GM19452 (cell line): Measurements from ENCODE around the gene OR6N1.

Experiments
- ATAC-seq: cut with Tn5 transposase; IDR thresholded peaks from one replicate; pipeline ENCODE4 v1.9.1; 2021; ENCODE audit not compliant: unreplicated experiment

The OR6N1 gene

DNA sequence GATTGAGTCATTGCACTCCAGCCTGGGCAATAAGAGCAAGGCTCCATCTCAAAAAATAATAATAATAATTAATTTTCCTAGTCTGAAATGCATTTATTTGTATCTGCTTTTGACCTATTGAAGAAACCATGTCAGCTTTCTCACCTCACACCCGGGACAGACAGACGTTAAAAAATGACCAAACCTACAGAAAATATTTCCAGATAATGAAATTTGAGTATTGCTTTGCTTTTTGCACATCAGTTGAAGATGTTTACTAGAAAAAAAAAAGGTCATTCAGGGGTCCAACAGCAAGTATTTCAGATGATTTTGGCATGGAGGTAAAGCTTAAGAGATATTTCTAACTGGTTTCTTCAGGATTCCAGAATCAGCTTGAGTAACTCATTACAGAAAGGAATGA is 17.6 kb downstream of the OR6N1 start, which contains the start of gene OR6K6:
Gene OR6K6, plus strand, starts transcription at position 301 of the 400 bp plus-strand sequence. CDS start 168 bp downstream, outside the sequence.
- no peak for ATAC-seq

DNA sequence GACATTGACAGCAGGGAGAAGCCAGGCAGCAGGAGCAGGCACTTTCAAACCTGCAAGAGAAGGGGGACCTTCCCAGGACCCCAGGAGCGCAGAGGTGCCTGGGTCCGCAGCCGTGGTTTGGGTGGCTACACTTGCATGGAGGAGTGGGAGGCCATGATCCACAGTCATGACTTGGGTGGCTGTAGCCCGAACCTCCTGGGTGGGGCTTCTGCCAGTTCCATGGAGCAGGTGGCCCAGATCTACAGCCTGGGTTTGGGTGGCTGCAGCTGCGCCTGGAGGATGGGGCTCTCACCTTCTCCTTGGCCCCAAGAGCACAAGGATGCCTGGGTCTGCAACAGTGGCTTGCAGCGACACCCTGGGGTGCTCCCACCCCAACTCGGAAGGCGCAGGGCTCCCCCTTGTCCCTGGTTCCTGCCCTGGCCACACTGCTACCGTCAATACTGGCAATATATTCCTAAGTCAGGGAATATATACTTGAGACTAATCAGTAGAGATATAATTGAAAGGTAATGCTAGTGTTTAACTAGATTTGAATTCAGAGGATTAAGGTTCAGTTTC is 19.8 kb downstream of the OR6N1 start:
- ATAC-seq: no peak

DNA sequence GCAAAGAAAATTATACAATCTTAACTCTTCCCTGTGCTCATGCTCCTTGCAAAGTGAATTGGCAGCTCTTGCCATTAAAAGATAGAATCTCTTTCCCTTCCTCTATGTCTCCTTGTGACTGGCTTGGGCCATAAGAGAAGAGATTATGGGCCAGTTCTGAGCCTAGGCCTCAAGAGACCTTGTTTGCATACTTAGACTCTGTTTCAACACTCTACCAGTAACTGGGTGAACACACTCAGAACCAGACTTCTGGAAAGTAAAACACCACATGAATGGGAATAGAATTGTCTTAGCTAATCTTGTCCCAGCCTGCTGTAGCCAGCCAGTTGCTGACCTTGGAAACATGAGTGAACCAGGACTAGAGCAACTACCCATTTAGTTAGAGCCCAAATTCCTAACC is 36.1 kb downstream of the OR6N1 start:
- no peak for ATAC-seq

DNA sequence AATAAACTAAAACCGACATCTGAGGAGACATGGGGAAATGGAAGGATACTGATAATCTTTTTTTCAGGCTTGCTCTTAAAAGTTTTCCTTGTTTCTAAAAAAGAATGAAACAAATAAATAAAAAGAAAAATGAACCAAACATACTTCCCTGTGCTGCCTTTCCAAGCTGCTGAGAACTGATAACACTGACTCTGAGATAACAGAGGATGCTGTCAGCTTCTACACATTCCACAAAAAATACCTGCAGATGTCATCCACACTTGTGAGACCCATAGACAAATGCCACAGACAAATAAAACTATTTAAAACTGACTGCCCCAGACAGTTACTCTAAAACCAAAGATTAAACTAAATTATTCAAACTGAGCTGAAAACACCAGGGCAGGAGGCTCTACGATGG is 39.5 kb downstream of the OR6N1 start:
- no peak for ATAC-seq

DNA sequence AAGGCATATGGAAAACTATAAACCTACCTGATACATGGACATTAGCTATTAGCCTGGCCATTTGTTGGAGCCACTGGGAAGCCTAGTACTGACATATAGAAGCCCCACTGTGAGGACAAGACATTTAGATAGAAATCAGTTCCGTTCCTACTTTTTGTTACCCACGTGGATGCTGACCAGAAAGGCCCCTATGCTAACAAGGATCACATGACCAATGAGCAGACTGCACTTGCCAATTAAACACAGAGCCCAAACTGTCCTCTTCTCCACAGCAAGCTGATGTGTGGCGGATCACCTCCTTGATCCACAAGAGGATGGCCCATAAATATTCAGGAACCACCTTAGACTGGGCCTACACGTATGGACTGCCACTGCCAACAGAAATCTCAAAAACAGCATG is 40.3 kb downstream of the OR6N1 start:
- no peak for ATAC-seq

DNA sequence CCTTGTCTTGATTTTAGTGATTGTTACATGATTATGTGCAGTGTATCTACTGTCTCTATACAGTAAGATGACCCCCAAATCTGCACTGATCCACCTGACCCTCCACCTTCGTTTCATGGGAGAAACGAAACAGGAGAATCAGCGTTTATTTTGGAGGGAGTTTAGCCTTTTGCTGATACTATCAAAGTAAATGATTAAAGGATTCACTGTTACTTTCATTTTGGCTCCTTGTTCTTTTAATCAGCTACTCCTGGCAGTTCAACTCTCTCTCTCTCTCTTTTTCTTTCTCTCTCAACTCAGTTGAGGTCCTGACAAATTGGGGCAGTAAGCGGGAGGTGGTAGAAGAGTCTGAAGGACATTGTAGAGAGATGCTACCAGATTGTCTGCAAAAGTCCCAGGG is 41.5 kb downstream of the OR6N1 start:
- ATAC-seq: no peak

DNA sequence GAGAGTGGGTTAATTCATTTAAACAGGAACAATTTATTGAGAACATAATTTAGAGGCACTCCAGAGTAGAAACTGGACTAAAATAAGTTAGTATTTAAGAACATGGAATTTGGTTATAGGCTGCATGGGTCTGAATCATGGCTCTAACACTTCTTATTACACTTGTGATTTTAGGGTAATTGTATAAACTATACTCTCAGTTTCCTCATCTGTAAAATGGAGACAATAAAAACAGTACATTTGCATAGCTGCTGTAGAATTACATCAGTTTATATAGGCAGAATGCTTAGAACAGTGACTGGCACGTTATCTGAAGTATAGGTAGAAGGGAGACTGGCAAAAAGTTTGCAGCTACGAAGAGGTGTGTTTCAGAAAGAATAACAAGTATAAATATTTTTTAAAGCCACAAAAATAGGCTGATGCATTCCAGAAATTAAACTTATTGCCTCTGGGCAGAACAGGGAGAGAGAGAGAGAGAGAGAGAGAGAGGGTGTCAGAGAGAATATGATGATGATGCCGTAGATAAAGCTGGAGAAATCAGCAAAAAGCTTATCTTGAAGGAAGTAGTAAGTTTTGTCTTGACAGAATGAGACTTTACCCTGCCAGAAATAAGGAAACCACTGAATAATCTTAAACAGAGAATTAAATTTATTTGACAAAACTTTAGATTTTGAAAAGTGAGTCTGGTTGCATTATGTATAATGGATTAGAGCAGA is 43.3 kb downstream of the OR6N1 start:
- ATAC-seq: no peak

DNA sequence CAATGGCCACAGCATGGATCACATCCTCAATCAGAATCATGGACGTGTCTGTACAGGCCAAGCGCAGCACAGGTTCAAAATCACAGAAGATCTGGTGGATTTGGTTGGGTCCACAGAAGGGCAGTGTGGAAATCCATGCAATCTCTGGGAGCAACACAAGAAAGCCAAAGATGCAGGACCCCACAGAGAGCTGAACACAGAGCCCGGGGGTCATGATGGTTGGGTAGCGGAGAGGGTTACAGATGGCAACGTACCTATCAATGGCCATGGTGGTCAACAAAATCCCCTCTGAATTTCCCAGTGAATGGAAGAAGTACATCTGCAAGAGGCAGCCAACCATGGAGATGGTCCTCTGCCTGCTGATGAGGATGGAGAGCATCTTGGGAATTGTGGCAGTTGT is 47.6 kb downstream of the OR6N1 start:
- no peak for ATAC-seq

DNA sequence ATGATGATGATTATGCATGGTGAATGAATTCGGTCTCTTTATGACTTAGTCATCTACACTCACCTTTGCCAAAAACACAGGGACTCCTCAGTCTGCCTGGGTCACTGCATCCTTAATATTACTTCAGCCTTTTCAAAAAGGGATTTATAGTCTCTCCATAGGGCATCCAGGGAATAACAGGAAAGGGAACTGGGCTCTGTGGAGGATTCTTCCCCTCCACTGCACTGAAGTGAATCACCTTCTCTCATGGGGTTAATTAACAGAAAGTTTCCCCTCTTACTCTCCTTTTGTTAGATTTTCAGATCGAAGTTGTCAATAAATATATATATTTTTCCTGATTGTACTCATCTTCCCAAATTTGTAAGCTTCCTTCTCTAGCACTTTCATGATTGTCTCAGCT is 51.4 kb downstream of the OR6N1 start, which contains the start of gene OR6K3:
Gene OR6K3, minus strand, starts transcription at position 101 of the 400 bp plus-strand sequence. CDS start 2,605 bp downstream, outside the sequence.
- ATAC-seq: no peak

DNA sequence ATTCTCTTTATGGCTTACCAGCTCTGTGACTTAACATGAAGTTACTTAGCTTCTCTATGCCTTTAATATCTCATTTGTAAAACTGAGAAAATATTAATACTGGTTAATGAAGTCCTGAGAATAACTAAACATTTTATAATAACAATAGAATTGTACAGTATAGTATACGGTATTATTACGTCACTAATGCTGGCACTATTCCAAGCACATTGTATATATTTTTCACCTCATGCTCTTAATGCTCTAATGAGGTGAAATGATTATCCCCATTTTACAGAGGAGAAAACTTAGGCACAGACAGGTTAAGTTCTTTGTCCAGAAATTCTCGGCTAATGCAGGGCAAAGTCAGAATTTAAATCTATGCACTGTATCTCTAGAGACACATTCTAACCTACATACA is 52.3 kb downstream of the OR6N1 start:
- no peak for ATAC-seq

DNA sequence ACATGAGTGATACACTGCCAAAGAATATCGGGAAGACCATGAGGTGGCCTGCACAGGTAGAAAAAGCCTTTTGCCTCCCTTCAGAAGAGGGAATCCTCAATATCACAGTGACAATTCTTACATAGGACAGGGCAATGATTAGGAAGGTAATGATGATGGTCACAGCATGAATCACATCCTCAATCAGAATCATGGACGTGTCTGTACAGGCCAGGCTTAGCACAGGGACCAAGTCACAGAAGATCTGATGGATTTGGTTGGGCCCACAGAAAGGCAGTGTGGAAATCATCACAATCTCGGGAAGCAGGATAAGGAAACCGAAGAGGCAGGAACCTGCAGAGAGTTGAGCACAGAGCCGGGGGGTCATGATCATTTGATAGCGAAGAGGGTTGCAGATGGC is 54.7 kb downstream of the OR6N1 start:
- no peak for ATAC-seq

DNA sequence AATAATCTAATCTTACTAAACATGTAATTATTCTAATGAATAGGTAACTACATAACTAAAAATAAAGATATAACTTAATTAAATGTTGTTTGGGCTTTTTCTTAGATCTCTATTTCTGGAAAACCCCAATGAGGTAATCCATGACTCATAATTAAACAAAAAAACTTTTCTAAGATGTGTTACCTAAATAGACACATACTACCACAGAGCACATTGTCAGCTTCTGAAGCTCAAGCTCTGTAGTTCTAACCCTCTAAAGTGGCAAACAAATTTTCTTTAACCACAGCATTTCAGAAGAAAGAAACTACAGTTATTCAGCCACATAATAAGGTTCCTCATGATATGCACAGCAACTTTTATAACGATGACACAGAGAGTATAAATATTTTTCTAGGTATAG is 55.7 kb downstream of the OR6N1 start:
- no peak for ATAC-seq

DNA sequence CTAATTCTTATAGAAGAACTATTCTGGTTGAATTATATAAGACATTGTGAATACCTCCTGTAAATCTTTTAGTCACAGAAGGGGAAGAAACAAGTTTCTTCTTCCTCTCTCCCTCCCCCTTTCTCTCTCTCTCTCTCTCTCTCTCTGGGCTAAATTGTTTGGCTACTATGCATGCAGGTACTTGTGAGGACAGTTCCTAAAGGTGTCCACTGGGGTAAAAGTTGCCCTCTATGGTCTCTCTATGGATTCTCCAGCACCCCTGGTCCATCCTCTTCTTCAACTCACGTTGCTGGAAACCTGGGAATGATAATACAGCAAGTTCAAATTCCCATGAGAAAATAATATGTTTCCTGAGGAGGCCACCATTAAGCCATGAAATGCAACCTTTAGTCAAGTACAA is 57.2 kb downstream of the OR6N1 start:
- ATAC-seq: no peak
